D721Med (cell line): ENCODE data around the gene INSRR.

ENCODE experiments used
- DNase-seq: peaks from one replicate; pipeline ENCODE4 v3.0.0; 2011; ENCODE audit warnings: low spot score; ENCODE audit not compliant: insufficient read length
- FAIRE-seq: peaks from 2 replicates; lab custom pipeline; 2011; peaks lifted over from hg19 to GRCh38; lab: Jason Lieb, UNC
- TF ChIP-seq, protein P1 (sequence below): IDR thresholded peaks from 2 replicates; pipeline ENCODE4 v1.5.1; 2012; ENCODE audit warnings: mild to moderate bottlenecking, control low read depth; ENCODE audit not compliant: insufficient read depth; ENCODE audit errors: missing control alignments

The INSRR gene

DNA sequence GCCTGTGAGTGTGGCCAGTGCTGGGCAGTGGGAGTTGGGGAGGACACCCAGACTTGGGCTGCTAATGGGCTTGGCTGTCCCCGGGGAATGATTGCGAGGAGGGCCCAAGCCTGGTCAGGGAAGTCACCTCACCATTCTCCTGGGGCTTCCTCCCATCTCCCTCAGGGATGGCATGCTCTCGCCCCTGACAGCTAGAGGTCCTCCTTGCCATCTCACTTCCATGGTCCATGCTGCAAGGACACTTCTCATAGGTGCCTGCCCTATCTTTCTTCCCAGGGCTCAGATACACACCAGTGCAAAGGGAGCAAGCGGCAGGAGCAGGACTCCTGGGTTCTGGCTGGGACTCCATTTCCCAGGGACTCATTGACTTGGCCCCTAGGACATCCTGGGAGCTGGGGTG lies 5.9 kb upstream of the INSRR start:
- no peak for FAIRE-seq
- TF ChIP-seq, protein P1, sequence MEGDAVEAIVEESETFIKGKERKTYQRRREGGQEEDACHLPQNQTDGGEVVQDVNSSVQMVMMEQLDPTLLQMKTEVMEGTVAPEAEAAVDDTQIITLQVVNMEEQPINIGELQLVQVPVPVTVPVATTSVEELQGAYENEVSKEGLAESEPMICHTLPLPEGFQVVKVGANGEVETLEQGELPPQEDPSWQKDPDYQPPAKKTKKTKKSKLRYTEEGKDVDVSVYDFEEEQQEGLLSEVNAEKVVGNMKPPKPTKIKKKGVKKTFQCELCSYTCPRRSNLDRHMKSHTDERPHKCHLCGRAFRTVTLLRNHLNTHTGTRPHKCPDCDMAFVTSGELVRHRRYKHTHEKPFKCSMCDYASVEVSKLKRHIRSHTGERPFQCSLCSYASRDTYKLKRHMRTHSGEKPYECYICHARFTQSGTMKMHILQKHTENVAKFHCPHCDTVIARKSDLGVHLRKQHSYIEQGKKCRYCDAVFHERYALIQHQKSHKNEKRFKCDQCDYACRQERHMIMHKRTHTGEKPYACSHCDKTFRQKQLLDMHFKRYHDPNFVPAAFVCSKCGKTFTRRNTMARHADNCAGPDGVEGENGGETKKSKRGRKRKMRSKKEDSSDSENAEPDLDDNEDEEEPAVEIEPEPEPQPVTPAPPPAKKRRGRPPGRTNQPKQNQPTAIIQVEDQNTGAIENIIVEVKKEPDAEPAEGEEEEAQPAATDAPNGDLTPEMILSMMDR: no peak
- DNase-seq: no peak

GRCh38 chr1:156863631-156864030 lies 4.7 kb upstream of the INSRR start:
- DNase-seq (no peak), FAIRE-seq (no peak)
- TF ChIP-seq, protein P1: no peak

- TF ChIP-seq, protein P1: no peak
- DNase-seq (no peak), FAIRE-seq (no peak)
Measured at GRCh38 chr1:156862997-156863599, 4.2 kb upstream of the INSRR start.

DNA sequence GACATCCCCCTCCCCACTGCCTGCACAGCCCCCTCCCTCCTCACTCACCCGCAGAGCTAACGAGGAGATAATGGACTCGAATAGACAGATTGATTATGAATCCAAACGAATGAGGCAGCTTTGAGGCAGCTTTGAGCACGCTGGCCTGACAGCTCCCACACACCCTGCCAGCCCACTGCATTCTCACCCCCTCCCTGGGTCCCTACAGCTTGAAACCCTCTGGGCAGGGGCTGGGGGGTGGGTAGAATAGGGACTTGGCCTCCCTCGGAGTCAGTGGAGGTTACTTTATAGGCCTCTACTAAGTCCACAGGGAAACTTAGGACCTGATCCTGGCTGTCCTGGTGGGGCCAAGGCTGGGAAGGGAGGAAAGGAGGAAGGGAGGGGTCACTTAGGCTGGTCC lies 3.7 kb upstream of the INSRR start:
- no peak for DNase-seq
- TF ChIP-seq, protein P1: no peak
- FAIRE-seq: no peak

- DNase-seq: peak; percentile 96
- FAIRE-seq: no peak
- TF ChIP-seq, protein P1: no peak
Measured at GRCh38 chr1:156860628-156861423, 1.9 kb upstream of the INSRR start, which contains the start of gene NTRK1. NTRK1 (plus strand) TSS chr1:156860865; CDS start chr1:156860935, 70 bp downstream.

- FAIRE-seq: no peak
- TF ChIP-seq, protein P1: peak; percentile 37
- DNase-seq: peak; percentile 88
Measured at GRCh38 chr1:156860113-156860627, 1.3 kb upstream of the INSRR start.

- TF ChIP-seq, protein P1: no peak
- FAIRE-seq (no peak), DNase-seq (no peak)
Measured at GRCh38 chr1:156859523-156860112, 701 bp upstream of the INSRR start.
